ENCODE results near the gene EFNA5. TPM values are rescaled to one million over a fixed set of nuclear protein-coding genes. Genes with fewer than 3 reads are reported as not detected.

The EFNA5 gene
- total RNA-seq, result 54.0 to 58.0 TPM (median 57.5 TPM) in 3 replicates

- peaks cover 25% of the 10 kb centered on the region for H3K4me1 Mint-ChIP-seq
- DNase-seq (ENCODE audit: low spot score in 2 of 2, unreplicated experiment in 2 of 2), result peak; percentile 36 to 70
- no peaks in the 10 kb centered on the region for H3K9me3 Mint-ChIP-seq
- peak within 1 kb of the TSS; percentile 96 for H3K27ac Mint-ChIP-seq
- TF ChIP-seq, protein P1, sequence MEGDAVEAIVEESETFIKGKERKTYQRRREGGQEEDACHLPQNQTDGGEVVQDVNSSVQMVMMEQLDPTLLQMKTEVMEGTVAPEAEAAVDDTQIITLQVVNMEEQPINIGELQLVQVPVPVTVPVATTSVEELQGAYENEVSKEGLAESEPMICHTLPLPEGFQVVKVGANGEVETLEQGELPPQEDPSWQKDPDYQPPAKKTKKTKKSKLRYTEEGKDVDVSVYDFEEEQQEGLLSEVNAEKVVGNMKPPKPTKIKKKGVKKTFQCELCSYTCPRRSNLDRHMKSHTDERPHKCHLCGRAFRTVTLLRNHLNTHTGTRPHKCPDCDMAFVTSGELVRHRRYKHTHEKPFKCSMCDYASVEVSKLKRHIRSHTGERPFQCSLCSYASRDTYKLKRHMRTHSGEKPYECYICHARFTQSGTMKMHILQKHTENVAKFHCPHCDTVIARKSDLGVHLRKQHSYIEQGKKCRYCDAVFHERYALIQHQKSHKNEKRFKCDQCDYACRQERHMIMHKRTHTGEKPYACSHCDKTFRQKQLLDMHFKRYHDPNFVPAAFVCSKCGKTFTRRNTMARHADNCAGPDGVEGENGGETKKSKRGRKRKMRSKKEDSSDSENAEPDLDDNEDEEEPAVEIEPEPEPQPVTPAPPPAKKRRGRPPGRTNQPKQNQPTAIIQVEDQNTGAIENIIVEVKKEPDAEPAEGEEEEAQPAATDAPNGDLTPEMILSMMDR (IDR thresholded peaks at IDR 0.05; ENCODE audit: unreplicated experiment), result no peak
- H3K36me3 Mint-ChIP-seq, result no peaks in the 10 kb centered on the region
- H3K27me3 Mint-ChIP-seq (ENCODE audit: low read depth), result no peaks in the 10 kb centered on the region
- H3K4me3 Mint-ChIP-seq, result peak within 1 kb of the TSS; percentile 93
Measured at GRCh38 chr5:107670932-107671741, at the start of gene EFNA5. TSS of gene EFNA5 (minus strand) at chr5:107670937.

DNA sequence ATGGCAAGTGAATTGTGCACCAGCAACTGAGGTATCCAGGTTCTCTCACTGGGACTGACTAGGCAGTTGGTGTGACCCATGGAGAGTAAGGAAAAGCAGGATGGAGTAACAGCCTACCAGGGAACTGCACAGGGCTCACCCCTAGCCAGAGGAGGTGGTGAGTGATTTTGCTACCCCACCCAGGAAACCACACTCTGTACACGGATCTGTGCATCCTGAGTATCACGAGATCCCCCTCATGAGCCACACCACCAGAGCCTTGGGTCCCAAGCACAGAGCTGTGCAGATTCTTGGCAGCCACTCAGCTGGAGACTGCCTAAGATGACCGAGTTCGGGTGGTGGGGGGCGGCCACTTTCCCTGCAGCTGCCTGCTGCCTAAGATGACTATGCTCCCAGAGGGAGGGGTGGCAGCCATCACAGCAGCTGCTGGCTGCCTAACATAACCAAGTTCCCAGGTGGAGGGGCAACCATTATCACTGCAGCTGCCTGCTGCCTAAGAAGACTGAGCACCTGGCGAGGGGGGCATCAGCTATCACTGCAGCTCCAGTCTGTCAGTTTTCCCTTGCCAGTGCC lies 48.4 kb upstream of the EFNA5 start:
- H3K9me3 Mint-ChIP-seq, result peaks cover 57% of the 10 kb centered on the region
- no peak overlapping the region for H3K4me3 Mint-ChIP-seq
- TF ChIP-seq, protein P1 (IDR thresholded peaks at IDR 0.05; ENCODE audit: unreplicated experiment), result no peak
- H3K36me3 Mint-ChIP-seq, result peaks cover 24% of the 10 kb centered on the region
- no peaks in the 10 kb centered on the region for H3K4me1 Mint-ChIP-seq
- no peak overlapping the region for H3K27ac Mint-ChIP-seq
- H3K27me3 Mint-ChIP-seq (ENCODE audit: low read depth), result no peaks in the 10 kb centered on the region
- DNase-seq (ENCODE audit: low spot score in 2 of 2, unreplicated experiment in 2 of 2), result no peak

GRCh38 chr5:107717816-107718215 lies 47.1 kb upstream of the EFNA5 start:
- no peak overlapping the region for H3K4me3 Mint-ChIP-seq
- H3K36me3 Mint-ChIP-seq, result peaks cover 24% of the 10 kb centered on the region
- no peaks in the 10 kb centered on the region for H3K4me1 Mint-ChIP-seq
- H3K27ac Mint-ChIP-seq, result no peak overlapping the region
- H3K27me3 Mint-ChIP-seq (ENCODE audit: low read depth), result no peaks in the 10 kb centered on the region
- H3K9me3 Mint-ChIP-seq, result peaks cover 49% of the 10 kb centered on the region
- TF ChIP-seq, protein P1 (IDR thresholded peaks at IDR 0.05; ENCODE audit: unreplicated experiment), result no peak
- no peak for DNase-seq (ENCODE audit: low spot score in 2 of 2, unreplicated experiment in 2 of 2)

- no peaks in the 10 kb centered on the region for H3K27me3 Mint-ChIP-seq (ENCODE audit: low read depth)
- no peak overlapping the region for H3K27ac Mint-ChIP-seq
- H3K4me3 Mint-ChIP-seq, result no peak overlapping the region
- H3K36me3 Mint-ChIP-seq, result peaks cover 3% of the 10 kb centered on the region
- no peaks in the 10 kb centered on the region for H3K4me1 Mint-ChIP-seq
- H3K9me3 Mint-ChIP-seq, result peaks cover 25% of the 10 kb centered on the region
- TF ChIP-seq, protein P1 (IDR thresholded peaks at IDR 0.05; ENCODE audit: unreplicated experiment), result no peak
- DNase-seq (ENCODE audit: low spot score in 2 of 2, unreplicated experiment in 2 of 2), result no peak
Measured at GRCh38 chr5:107713228-107713627, 42.5 kb upstream of the EFNA5 start.

- peaks cover 25% of the 10 kb centered on the region for H3K9me3 Mint-ChIP-seq
- no peaks in the 10 kb centered on the region for H3K4me1 Mint-ChIP-seq
- no peak overlapping the region for H3K27ac Mint-ChIP-seq
- peaks cover 6% of the 10 kb centered on the region for H3K36me3 Mint-ChIP-seq
- TF ChIP-seq, protein P1 (IDR thresholded peaks at IDR 0.05; ENCODE audit: unreplicated experiment), result no peak
- no peaks in the 10 kb centered on the region for H3K27me3 Mint-ChIP-seq (ENCODE audit: low read depth)
- H3K4me3 Mint-ChIP-seq, result no peak overlapping the region
- no peak for DNase-seq (ENCODE audit: low spot score in 2 of 2, unreplicated experiment in 2 of 2)
Measured at GRCh38 chr5:107712359-107712870, 41.7 kb upstream of the EFNA5 start.

All from mesothelial cell of epicardium (in vitro differentiated cells).